Sigmoid colon (tissue), 7 donors: ENCODE data around the gene SNX20. TPM values are rescaled to one million over a fixed set of nuclear protein-coding genes. Genes with fewer than 3 reads are reported as not detected.

Experiments
- DNase-seq: peaks from one replicate; pipeline ENCODE4 v3.0.0-alpha.2; 2019
- H3K27ac ChIP-seq, 4 donors: fragments of 200-600 bp; sonication (generic); one replicate each; pipeline ENCODE4 v1.5.1; 2016 to 2019; ENCODE audit warnings: mild to moderate bottlenecking in 1 of 4
- H3K27me3 ChIP-seq, 3 donors: fragments of 200-600 bp; sonication (generic); one replicate each; pipeline ENCODE4 v1.5.1; 2019; ENCODE audit warnings: mild to moderate bottlenecking in 1 of 3
- H3K36me3 ChIP-seq, 4 donors: fragments of 200-600 bp; sonication (generic); one replicate each; pipeline ENCODE4 v1.5.1; 2016 to 2019
- H3K4me1 ChIP-seq, 4 donors: fragments of 200-600 bp; sonication (generic); one replicate each; pipeline ENCODE4 v1.5.1; 2017 to 2019
- H3K4me3 ChIP-seq, 4 donors: fragments of 200-600 bp; sonication (generic); one replicate each; pipeline ENCODE4 v1.5.1; 2017 to 2019; ENCODE audit warnings: mild to moderate bottlenecking in 2 of 4, moderate library complexity in 1 of 4
- H3K9me3 ChIP-seq, 4 donors: fragments of 200-600 bp in 3 of 4; sonication (generic) in 3 of 4; one replicate each; pipeline versions ENCODE4 v1.5.1 to v1.6.1; 2013 to 2019
- CTCF ChIP-seq, 4 experiments: fragments of 450-650 bp in 3 of 4; fragments of 200-600 bp in 1 of 4; IDR thresholded peaks; one replicate each; pipeline ENCODE4 v1.5.1; 2016 to 2019; ENCODE audit warnings: antibody characterized with exemption in 4 of 4, mild to moderate bottlenecking in 3 of 4, moderate library complexity in 2 of 4
- EP300 ChIP-seq, 4 donors: sonication (generic); formaldehyde crosslinking; IDR thresholded peaks; one replicate each; pipeline ENCODE4 v1.6.1; 2017; ENCODE audit warnings: antibody characterized with exemption in 4 of 4
- POLR2A ChIP-seq, 2 donors: fragments of 450-650 bp; IDR thresholded peaks; one replicate each; pipeline ENCODE4 v1.6.1; 2016; ENCODE audit warnings: antibody characterized with exemption in 2 of 2, mild to moderate bottlenecking in 2 of 2, moderate library complexity in 2 of 2
- POLR2AphosphoS5 ChIP-seq, 4 donors: sonication (generic); formaldehyde crosslinking; IDR thresholded peaks; one replicate each; pipeline ENCODE4 v1.6.1; 2017; ENCODE audit warnings: antibody characterized with exemption in 4 of 4
- WGBS, 2 donors: extraction: QIAGEN DNeasy Blood & Tissue Kit; methylation state at CpG; one replicate each; pipeline ENCODE4 v1.1.7; 2013; 5-methylcytosine and 5-hydroxymethylcytosine counted together
- intact Hi-C: fragments of 100-400 bp; cut with DNase I; formaldehyde crosslinking; loops from one replicate; pipeline ENCODE4 v1.15.1; 2023
- polyA plus RNA-seq, 3 donors: library from polyadenylated mRNA; stranded (reverse); fragments of 200-250 nt; gene quantifications; one replicate each; pipeline ENCODE4 v1.2.3, GENCODE V29; 2013
- total RNA-seq, 4 donors: library from RNA; depleted of rRNA; stranded (reverse); fragments of >200 nt; gene quantifications; one replicate each; pipeline ENCODE4 v1.1.0, GENCODE V29; 2016
- donor health status: healthy with polysubstance abuse.
- donor health status: Bipolar disorder and iron deficiency.
- donor health status: healthy.

Gene SNX20
- total and polyA plus RNA-seq, 7 donors, result 0.60 to 9.3 (median 1.8) TPM

GRCh38 chr16:50696126-50696525 lies 15.0 kb upstream of the SNX20 start:
- Histone ChIP-seq H3K9me3 (no peaks in the 10 kb centered on the region), H3K27ac (peak overlapping the region; percentile 3 to 67 (median 47)), H3K4me3 (no peak overlapping the region), H3K4me1 (peaks cover 0 to 36% (median 29%) of the 10 kb centered on the region in 4 donors), H3K36me3 (no peaks in the 10 kb centered on the region), H3K27me3 (peaks cover 0 to 4% (median 0%) of the 10 kb centered on the region in 3 donors)
- no peak for DNase-seq
- WGBS, 2 donors, result 28 to 45% methylated on average over 5 of the region's 5 CpGs
- intact Hi-C loops, result loop anchor here (5.0 to 10.0 kb wide), 2 partner anchors 46 to 109 kb away; partner anchors contain the start of gene CYLD
- TF ChIP-seq CTCF (IDR thresholded peaks at IDR 0.05), result no peak
- TF ChIP-seq POLR2A (IDR thresholded peaks at IDR 0.05), result no peak
- TF ChIP-seq POLR2AphosphoS5 (IDR thresholded peaks at IDR 0.05), result no peak
- TF ChIP-seq EP300 (IDR thresholded peaks at IDR 0.05), result no peak

- peaks cover 0 to 36% (median 29%) of the 10 kb centered on the region in 4 donors for H3K4me1 ChIP-seq
- intact Hi-C loops, result loop anchor here (5.0 to 10.0 kb wide), 2 partner anchors 47 to 109 kb away; partner anchors contain the start of gene CYLD
- H3K9me3 ChIP-seq, result no peaks in the 10 kb centered on the region
These were observed 14.2 kb upstream of the SNX20 start for GRCh38 chr16:50695017-50696000.

GRCh38 chr16:50694206-50694605 lies 13.1 kb upstream of the SNX20 start:
- H3K27me3 ChIP-seq, result peaks cover 0 to 4% (median 0%) of the 10 kb centered on the region in 3 donors
- no peaks in the 10 kb centered on the region for H3K9me3 ChIP-seq
- no peak for DNase-seq
- H3K4me3 ChIP-seq, result peak overlapping the region in 1 of 4 donors; percentile 52
- peaks cover 0 to 36% (median 29%) of the 10 kb centered on the region in 4 donors for H3K4me1 ChIP-seq
- no peaks in the 10 kb centered on the region for H3K36me3 ChIP-seq
- no peak for TF ChIP-seq POLR2AphosphoS5 (IDR thresholded peaks at IDR 0.05)
- no peak for TF ChIP-seq EP300 (IDR thresholded peaks at IDR 0.05)
- TF ChIP-seq CTCF (IDR thresholded peaks at IDR 0.05), result no peak
- no peak for TF ChIP-seq POLR2A (IDR thresholded peaks at IDR 0.05)
- H3K27ac ChIP-seq, result no peak overlapping the region
- intact Hi-C loops, result loop anchor here (10.0 kb wide), 1 partner anchor 111 kb away; no protein-coding TSS in a partner anchor
- 75 to 93% methylated on average over 2 of the region's 2 CpGs for WGBS, 2 donors

More at GRCh38 chr16:50695017-50696000, 14.2 kb upstream of the SNX20 start:
- H3K27ac ChIP-seq, result peak overlapping the region in 2 of 4 donors; percentile 46 to 67
- 95% methylated on average over 9 of the region's 9 CpGs for WGBS, 2 donors
- TF ChIP-seq POLR2AphosphoS5 (IDR thresholded peaks at IDR 0.05) (peak in 2 of 4 donors; percentile 40 to 46), EP300 (IDR thresholded peaks at IDR 0.05) (no peak)
- DNase-seq, result no peak
- no peaks in the 10 kb centered on the region for H3K36me3 ChIP-seq
- H3K4me3 ChIP-seq, result no peak overlapping the region
- peaks cover 0 to 4% (median 0%) of the 10 kb centered on the region in 3 donors for H3K27me3 ChIP-seq

- 10 to 20% methylated on average over 56 of the region's 56 CpGs for WGBS, 2 donors
- H3K27me3 ChIP-seq, result peaks cover 0 to 4% (median 0%) of the 10 kb centered on the region in 3 donors
- TF ChIP-seq POLR2A (IDR thresholded peaks at IDR 0.05), result no peak
- no peak for TF ChIP-seq CTCF (IDR thresholded peaks at IDR 0.05)
- TF ChIP-seq POLR2AphosphoS5 (IDR thresholded peaks at IDR 0.05), result no peak
- TF ChIP-seq EP300 (IDR thresholded peaks at IDR 0.05), result no peak
- peak within 1 kb of the TSS in 2 of 4 donors; percentile 44 to 56 for H3K27ac ChIP-seq
- H3K36me3 ChIP-seq, result no peaks in the 10 kb centered on the region
- DNase-seq, result no peak
- no peaks in the 10 kb centered on the region for H3K9me3 ChIP-seq
- H3K4me3 ChIP-seq, result peak within 1 kb of the TSS; percentile 4 to 52 (median 48)
- intact Hi-C loops, result loop anchor here (10.0 kb wide), 1 partner anchor 112 kb away; no protein-coding TSS in a partner anchor
- peaks cover 0 to 33% (median 25%) of the 10 kb centered on the region in 4 donors for H3K4me1 ChIP-seq
These were observed 12.1 kb upstream of the SNX20 start, which contains the start of gene NOD2 for GRCh38 chr16:50692999-50693781. NOD2 (plus strand) TSS chr16:50693606; CDS start chr16:50699496, 5,890 bp downstream.
